ENCODE results near the gene RABGGTB. TPM values are rescaled to one million over a fixed set of nuclear protein-coding genes. Genes with fewer than 3 reads are reported as not detected.

The RABGGTB gene
- total RNA-seq, 4 donors from 2014 or later = 58.2 to 71.7 (median 61.4) TPM

DNA sequence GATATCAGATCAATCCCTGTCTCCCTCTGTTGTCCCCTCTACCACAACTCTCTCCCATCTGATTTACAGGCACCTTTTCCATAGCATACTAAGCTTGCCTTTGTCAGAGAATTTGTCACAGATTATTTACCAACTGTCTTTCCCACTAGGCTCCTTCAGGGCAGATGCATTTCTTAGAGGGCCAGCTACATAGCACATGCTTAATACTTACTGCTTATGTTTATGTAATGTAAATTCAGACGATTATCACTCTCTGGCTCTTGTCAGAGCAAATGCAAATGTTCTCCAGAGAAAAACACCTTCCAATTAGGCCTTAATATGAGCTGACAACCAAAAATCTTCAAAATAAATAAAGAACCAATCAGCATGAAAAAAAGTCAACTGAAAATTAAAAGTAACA, 15.3 kb upstream of the RABGGTB start:
- TF ChIP-seq, protein P1, sequence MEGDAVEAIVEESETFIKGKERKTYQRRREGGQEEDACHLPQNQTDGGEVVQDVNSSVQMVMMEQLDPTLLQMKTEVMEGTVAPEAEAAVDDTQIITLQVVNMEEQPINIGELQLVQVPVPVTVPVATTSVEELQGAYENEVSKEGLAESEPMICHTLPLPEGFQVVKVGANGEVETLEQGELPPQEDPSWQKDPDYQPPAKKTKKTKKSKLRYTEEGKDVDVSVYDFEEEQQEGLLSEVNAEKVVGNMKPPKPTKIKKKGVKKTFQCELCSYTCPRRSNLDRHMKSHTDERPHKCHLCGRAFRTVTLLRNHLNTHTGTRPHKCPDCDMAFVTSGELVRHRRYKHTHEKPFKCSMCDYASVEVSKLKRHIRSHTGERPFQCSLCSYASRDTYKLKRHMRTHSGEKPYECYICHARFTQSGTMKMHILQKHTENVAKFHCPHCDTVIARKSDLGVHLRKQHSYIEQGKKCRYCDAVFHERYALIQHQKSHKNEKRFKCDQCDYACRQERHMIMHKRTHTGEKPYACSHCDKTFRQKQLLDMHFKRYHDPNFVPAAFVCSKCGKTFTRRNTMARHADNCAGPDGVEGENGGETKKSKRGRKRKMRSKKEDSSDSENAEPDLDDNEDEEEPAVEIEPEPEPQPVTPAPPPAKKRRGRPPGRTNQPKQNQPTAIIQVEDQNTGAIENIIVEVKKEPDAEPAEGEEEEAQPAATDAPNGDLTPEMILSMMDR (IDR thresholded peaks at IDR 0.05; ENCODE audit: low read depth) = no peak

DNA sequence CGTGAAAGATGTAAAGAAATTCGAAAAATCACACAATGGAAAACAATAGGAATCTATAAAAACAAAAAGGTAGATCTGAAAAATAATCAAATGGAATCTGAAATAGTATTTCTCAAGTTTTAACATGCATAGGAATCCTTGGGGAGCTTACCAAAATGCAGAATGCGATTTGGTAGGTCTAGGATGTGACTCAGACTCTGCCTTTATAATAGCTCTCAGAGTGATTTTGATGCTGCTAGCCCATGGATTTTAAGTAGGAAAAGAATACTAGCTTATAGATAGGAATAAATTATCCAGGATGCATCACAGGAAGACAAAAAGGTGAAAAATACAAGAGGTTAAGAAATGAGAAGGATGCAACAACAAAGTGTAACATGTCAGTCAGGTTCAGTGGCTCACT, 14.1 kb upstream of the RABGGTB start:
- TF ChIP-seq, protein P1 (IDR thresholded peaks at IDR 0.05; ENCODE audit: low read depth) = no peak

DNA sequence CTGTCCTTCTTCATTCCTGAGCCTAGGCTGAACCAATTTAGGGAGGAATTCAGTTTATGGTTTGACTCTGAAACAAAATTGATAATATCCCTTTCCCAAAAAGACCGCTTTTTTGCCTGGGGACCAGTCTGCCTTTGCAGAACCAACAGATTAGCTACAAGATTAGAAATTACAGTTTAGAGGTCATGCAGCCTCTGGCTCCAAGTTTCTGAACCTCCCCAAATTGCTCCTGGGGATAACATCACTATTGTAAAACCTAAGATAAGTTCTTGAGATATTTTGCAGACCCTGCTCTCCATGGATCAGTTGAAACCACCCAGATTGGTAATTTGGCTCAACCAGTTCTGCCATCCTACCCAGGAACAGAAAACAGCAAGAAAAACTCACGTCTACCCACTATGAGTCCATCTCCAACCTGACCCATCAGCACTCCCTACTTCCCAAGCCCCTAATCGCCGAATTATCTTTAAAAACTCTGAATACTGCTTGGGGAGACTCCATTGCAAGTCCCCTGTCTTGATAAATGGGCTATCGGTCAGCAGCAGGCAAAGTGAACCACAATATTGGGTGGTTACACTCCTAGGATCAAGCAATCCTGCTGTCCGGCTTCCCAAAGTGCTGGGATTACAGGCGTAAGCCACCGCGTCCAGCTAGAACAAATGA, 605 bp upstream of the RABGGTB start:
- TF ChIP-seq, protein P1 (IDR thresholded peaks at IDR 0.05; ENCODE audit: low read depth) = no peak

DNA sequence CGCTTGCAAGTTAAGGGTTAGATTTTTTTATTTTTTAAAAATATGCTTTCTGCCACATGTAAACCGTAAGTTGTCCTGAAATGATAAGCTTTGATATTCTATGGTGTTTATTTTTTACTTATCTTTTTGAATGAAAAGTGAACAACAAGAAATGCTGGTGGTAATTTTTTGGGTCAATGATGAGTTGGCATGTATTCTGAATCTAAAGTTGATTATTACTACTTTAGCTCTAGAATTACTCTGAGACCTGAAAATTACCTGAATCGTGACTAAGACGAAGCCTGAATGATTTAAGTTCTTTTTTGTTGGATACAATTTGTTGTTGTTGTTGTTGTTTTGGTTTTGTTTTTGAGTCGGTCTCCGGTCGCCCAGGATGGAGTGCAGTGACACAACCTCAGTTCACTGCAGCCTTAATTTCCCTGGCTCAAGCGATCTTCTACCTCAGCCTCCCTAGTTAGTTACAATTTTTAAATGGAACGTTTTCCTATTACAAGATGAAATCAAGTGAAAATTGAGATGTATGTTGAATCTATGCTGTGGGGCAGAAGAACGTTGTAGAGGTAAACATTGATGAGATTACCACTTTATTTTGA, 941 bp downstream of the RABGGTB start:
- TF ChIP-seq, protein P1 (IDR thresholded peaks at IDR 0.05; ENCODE audit: low read depth) = no peak

DNA sequence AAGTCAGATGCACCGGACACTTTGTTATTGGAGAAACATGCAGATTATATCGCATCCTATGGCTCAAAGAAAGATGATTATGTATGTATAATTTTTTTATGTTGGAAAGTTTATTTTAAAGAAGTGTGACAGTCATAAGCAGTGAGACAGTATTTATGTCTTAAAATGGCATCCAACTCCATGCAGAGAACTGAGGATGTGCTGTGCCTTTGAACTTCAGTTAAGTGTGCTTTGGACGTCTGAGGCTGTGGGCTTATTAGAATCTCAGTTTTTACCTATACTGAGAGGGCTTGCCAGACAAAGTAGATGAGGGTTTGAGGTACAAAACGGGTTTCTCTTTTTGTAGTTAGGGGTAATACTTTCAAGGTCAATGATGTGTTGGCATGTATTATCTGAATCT, 1.5 kb downstream of the RABGGTB start:
- TF ChIP-seq, protein P1 (IDR thresholded peaks at IDR 0.05; ENCODE audit: low read depth) = no peak

DNA sequence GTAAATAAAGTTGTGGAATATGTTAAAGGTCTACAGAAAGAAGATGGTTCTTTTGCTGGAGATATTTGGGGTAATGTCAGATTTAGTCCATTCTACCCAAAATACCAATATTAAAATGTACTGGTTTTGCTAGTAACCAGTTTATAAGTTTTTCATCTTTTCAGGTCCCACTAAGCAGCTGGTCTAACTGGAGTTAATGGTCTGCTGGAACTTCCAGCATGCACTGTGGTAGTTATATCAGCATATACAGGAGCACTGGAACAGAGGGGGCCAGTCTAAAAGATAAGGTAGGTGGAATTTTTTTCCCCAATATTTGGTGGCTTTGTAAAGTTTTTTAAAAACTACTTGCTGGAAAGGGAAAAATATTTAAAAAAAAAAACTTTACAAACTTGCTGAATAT, 3.9 kb downstream of the RABGGTB start:
- TF ChIP-seq, protein P1 (IDR thresholded peaks at IDR 0.05; ENCODE audit: low read depth) = no peak

DNA sequence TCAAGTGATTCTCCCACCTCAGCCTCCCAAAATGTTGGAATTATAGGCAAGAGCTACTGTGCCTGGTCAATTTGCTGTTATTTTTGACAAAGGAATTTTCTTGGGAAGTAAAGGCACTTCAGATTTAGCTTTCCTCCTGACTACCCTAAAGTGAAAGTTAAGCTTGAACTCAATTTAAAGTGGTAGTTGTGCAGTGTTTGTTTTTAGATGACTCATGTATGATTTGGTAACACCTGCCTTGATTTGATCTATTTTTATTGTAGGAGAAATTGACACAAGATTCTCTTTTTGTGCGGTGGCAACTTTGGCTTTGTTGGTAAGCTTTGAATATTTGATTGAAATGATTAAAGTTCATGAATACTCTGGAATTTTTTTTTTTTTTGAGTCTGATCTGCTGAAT, 5.0 kb downstream of the RABGGTB start:
- TF ChIP-seq, protein P1 (IDR thresholded peaks at IDR 0.05; ENCODE audit: low read depth) = no peak
